ENCODE data around the gene CFAP74. TPM values are rescaled to one million over a fixed set of nuclear protein-coding genes. Genes with fewer than 3 reads are reported as not detected.

The CFAP74 gene
- total and polyA plus RNA-seq, 9 of the 15 experiments (the other 6 are each of a cell fraction or from before 2014, with no cell fraction given) = 0.03 to 0.15 (median 0.05) TPM; not detected in 6

GRCh38 chr1:1919304-1920056 is 84.1 kb downstream of the CFAP74 start (continued):
- TF ChIP-seq ETS2 (tag; IDR thresholded peaks at IDR 0.05; ENCODE audit: borderline replicate concordance, poor library complexity, severe bottlenecking) = no peak
- no peak for TF ChIP-seq ZNF143 (CRISPR knock-in tag; IDR thresholded peaks at IDR 0.05)
- no peak for TF ChIP-seq ZNF589 (CRISPR knock-in tag; IDR thresholded peaks at IDR 0.05; ENCODE audit: low read depth)
- no peak for TF ChIP-seq PTRF (tag; IDR thresholded peaks at IDR 0.05)
- TF ChIP-seq RCOR1 (IDR thresholded peaks at IDR 0.05; ENCODE audit: borderline replicate concordance in 1 of 2, low read depth in 2 of 2, low read length in 2 of 2) = no peak; a peak in 1 of 4 replicates
- TF ChIP-seq TRIM28 (IDR thresholded peaks at IDR 0.05) = no peak
- no peak for TF ChIP-seq GABPB2 (CRISPR knock-in tag; conservative IDR thresholded peaks at IDR 0.05)
- TF ChIP-seq HNRNPLL (IDR thresholded peaks at IDR 0.05; ENCODE audit: low read depth, low read length, poor library complexity, severe bottlenecking) = peak; percentile 70
- no peak for TF ChIP-seq MIER1 (IDR thresholded peaks at IDR 0.05; ENCODE audit: low read depth)
- TF ChIP-seq RFX5 (IDR thresholded peaks at IDR 0.05; ENCODE audit: low read depth, low read length) = no peak
- TF ChIP-seq, protein P1, sequence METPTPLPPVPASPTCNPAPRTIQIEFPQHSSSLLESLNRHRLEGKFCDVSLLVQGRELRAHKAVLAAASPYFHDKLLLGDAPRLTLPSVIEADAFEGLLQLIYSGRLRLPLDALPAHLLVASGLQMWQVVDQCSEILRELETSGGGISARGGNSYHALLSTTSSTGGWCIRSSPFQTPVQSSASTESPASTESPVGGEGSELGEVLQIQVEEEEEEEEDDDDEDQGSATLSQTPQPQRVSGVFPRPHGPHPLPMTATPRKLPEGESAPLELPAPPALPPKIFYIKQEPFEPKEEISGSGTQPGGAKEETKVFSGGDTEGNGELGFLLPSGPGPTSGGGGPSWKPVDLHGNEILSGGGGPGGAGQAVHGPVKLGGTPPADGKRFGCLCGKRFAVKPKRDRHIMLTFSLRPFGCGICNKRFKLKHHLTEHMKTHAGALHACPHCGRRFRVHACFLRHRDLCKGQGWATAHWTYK (CRISPR knock-in tag; IDR thresholded peaks at IDR 0.05) = no peak
- TF ChIP-seq ZNF75A (CRISPR knock-in tag; IDR thresholded peaks at IDR 0.05) = no peak
- no peak for TF ChIP-seq FOXK1 (CRISPR knock-in tag; IDR thresholded peaks at IDR 0.05; ENCODE audit: borderline replicate concordance)
- 0 out of 2 replicates have a peak, but pooled peaks have one; percentile 26 for TF ChIP-seq HDAC8 (tag; IDR thresholded peaks at IDR 0.05)
- no peak for TF ChIP-seq CEBPB (tag; IDR thresholded peaks at IDR 0.05)
- TF ChIP-seq CBFB (CRISPR knock-in tag; IDR thresholded peaks at IDR 0.05) = 0 out of 2 replicates have a peak, but pooled peaks have one; percentile 81
- no peak for TF ChIP-seq ZNF830 (CRISPR knock-in tag; IDR thresholded peaks at IDR 0.05)
- TF ChIP-seq ZBTB26 (CRISPR knock-in tag; IDR thresholded peaks at IDR 0.05) = no peak
- TF ChIP-seq, protein P2, sequence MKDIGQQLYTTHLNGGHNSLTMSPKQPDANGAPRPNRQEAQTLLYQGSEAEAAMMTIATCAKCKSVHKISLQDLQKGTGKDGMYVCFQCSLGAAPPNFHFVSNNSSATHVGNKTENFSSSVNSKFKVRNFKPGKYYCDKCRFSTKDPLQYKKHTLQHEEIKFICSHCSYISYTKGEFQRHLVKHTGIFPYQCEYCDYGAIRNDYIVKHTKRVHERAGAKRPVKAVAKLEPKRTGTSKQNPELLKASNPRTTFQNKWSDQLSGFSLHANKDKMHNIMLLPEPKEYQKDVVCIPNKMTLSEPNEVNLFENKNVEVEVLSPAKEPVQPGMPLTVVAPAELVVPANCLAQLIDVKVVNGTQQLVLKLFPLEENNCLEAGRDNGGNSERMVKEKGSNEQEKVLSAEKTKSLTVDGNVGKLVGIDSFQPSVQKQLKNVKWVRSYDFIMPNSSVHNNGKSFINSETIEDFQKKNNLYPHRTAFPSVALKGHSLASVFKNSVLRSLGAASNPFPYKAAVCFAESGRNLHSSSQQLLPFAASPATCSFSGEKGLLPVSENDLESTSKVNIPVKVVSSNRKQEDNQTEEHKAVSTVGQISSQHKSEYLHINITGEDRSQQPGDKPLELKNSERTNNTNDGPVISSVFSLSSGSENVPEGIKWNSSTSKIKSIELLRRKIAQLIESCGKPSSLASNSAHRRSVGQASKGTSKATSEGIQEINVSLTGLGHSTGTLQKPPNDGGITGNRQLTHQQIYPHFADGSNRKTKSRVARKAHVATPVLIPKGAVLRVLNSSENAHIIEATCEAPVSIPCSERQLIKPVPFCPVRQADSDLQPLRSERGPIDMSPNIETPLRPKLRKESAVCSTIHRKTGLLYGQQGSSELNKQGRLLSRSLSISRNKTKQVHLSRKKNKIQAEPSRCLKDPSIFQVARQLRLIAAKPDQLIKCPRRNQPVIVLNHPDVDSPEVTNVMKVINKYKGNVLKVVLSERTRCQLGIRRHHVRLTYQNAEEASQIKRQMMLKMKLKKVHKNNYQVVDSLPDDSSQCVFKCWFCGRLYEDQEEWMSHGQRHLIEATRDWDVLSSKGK (CRISPR knock-in tag; IDR thresholded peaks at IDR 0.05) = no peak
- TF ChIP-seq ZNF224 (CRISPR knock-in tag; IDR thresholded peaks at IDR 0.05) = no peak
- no peak for TF ChIP-seq ARID2 (IDR thresholded peaks at IDR 0.05)
